ENCODE data around the gene MRPL16.

- TF ChIP-seq TEAD4 (CRISPR knock-in tag; IDR thresholded peaks at IDR 0.05) (no peak), IRF2 (CRISPR knock-in tag; IDR thresholded peaks at IDR 0.05; ENCODE audit: borderline replicate concordance, low read depth) (no peak), ZNF232 (CRISPR knock-in tag; IDR thresholded peaks at IDR 0.05) (no peak), CREB1 (CRISPR knock-in tag; IDR thresholded peaks at IDR 0.05) (no peak), STAT6 (CRISPR knock-in tag; conservative IDR thresholded peaks at IDR 0.05; ENCODE audit: low read depth) (no peak), CDX4 (CRISPR knock-in tag; IDR thresholded peaks at IDR 0.05; ENCODE audit: borderline replicate concordance) (no peak), ETV6 (CRISPR knock-in tag; IDR thresholded peaks at IDR 0.05) (no peak), ATF2 (CRISPR knock-in tag; IDR thresholded peaks at IDR 0.05; ENCODE audit: borderline replicate concordance, low read depth) (no peak), IRF1 (CRISPR knock-in tag; IDR thresholded peaks at IDR 0.05) (no peak)
- TF ChIP-seq, protein P1, sequence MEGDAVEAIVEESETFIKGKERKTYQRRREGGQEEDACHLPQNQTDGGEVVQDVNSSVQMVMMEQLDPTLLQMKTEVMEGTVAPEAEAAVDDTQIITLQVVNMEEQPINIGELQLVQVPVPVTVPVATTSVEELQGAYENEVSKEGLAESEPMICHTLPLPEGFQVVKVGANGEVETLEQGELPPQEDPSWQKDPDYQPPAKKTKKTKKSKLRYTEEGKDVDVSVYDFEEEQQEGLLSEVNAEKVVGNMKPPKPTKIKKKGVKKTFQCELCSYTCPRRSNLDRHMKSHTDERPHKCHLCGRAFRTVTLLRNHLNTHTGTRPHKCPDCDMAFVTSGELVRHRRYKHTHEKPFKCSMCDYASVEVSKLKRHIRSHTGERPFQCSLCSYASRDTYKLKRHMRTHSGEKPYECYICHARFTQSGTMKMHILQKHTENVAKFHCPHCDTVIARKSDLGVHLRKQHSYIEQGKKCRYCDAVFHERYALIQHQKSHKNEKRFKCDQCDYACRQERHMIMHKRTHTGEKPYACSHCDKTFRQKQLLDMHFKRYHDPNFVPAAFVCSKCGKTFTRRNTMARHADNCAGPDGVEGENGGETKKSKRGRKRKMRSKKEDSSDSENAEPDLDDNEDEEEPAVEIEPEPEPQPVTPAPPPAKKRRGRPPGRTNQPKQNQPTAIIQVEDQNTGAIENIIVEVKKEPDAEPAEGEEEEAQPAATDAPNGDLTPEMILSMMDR (IDR thresholded peaks at IDR 0.05) = no peak
- TF ChIP-seq, protein P2, sequence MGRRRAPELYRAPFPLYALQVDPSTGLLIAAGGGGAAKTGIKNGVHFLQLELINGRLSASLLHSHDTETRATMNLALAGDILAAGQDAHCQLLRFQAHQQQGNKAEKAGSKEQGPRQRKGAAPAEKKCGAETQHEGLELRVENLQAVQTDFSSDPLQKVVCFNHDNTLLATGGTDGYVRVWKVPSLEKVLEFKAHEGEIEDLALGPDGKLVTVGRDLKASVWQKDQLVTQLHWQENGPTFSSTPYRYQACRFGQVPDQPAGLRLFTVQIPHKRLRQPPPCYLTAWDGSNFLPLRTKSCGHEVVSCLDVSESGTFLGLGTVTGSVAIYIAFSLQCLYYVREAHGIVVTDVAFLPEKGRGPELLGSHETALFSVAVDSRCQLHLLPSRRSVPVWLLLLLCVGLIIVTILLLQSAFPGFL (CRISPR knock-in tag; IDR thresholded peaks at IDR 0.05; ENCODE audit: borderline replicate concordance) = no peak
These were observed 33.5 kb downstream of the MRPL16 start for GRCh38 chr11:59777104-59777503.
